ENCODE data around the gene PPP2R3C.

DNA sequence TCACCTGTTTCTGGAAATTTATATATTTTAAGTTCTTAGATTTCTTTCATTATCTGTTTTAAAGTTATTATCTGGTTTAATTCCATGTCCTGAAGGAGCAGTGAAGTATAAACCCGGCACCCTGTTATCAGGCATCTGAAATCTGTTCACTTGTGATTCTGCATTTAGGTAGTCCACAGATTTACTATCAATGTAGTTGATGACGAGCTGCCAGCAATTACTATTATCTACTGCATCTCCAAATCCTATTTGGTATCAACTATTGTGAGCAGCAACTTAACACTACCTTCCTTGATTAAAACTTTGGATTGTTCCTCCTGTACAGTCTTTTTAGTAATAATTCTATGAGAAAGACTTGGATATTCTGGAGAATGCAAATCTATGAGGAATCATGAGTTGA lies 36.7 kb upstream of the PPP2R3C start:
- TF ChIP-seq, protein P1, sequence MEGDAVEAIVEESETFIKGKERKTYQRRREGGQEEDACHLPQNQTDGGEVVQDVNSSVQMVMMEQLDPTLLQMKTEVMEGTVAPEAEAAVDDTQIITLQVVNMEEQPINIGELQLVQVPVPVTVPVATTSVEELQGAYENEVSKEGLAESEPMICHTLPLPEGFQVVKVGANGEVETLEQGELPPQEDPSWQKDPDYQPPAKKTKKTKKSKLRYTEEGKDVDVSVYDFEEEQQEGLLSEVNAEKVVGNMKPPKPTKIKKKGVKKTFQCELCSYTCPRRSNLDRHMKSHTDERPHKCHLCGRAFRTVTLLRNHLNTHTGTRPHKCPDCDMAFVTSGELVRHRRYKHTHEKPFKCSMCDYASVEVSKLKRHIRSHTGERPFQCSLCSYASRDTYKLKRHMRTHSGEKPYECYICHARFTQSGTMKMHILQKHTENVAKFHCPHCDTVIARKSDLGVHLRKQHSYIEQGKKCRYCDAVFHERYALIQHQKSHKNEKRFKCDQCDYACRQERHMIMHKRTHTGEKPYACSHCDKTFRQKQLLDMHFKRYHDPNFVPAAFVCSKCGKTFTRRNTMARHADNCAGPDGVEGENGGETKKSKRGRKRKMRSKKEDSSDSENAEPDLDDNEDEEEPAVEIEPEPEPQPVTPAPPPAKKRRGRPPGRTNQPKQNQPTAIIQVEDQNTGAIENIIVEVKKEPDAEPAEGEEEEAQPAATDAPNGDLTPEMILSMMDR (conservative IDR thresholded peaks at IDR 0.05; ENCODE audit: low read length): no peak
- TF ChIP-seq EZH2phosphoT487 (IDR thresholded peaks at IDR 0.05; ENCODE audit: borderline replicate concordance): no peak

Measured in Loucy (cell line).